T1000 (cell line): ENCODE measurements around the gene ITPKB.
"Not testable (repeated sequence)": the region's sequence is repeated elsewhere in the genome, so short reads cannot be mapped to it uniquely, and the experiment has no call there.

Source experiments
- DNase-seq: peaks from one replicate; lab custom pipeline; 2025; ENCODE audit warnings: mixed read lengths; lab: John Stamatoyannopoulos, UW

The ITPKB gene

GRCh38 chr1:226622012-226622411 lies 117.1 kb downstream of the ITPKB start:
- no peak for DNase-seq

- DNase-seq, result no peak
Measured at GRCh38 chr1:226619031-226619430, 120.1 kb downstream of the ITPKB start.

GRCh38 chr1:226618380-226618779 lies 120.7 kb downstream of the ITPKB start:
- DNase-seq, result no peak

GRCh38 chr1:226617719-226618118 lies 121.4 kb downstream of the ITPKB start:
- DNase-seq, result not testable (repeated sequence)

GRCh38 chr1:226617109-226617508 lies 122.0 kb downstream of the ITPKB start:
- no peak for DNase-seq

- DNase-seq, result no peak
Measured at GRCh38 chr1:226616636-226617035, 122.4 kb downstream of the ITPKB start.

- no peak for DNase-seq
Measured at GRCh38 chr1:226615876-226616275, 123.2 kb downstream of the ITPKB start.

- not testable (repeated sequence) for DNase-seq
Measured at GRCh38 chr1:226611980-226612379, 127.1 kb downstream of the ITPKB start.

GRCh38 chr1:226611301-226611700 lies 127.8 kb downstream of the ITPKB start:
- no peak for DNase-seq

- no peak for DNase-seq
Measured at GRCh38 chr1:226610671-226611070, 128.4 kb downstream of the ITPKB start.

GRCh38 chr1:226609836-226610455 lies 129.1 kb downstream of the ITPKB start:
- DNase-seq, result no peak

GRCh38 chr1:226608699-226609505 lies 130.2 kb downstream of the ITPKB start:
- no peak for DNase-seq

GRCh38 chr1:226607821-226608220 lies 131.3 kb downstream of the ITPKB start:
- no peak for DNase-seq

- no peak for DNase-seq
Measured at GRCh38 chr1:226607268-226607660, 131.8 kb downstream of the ITPKB start.

GRCh38 chr1:226606311-226607267 lies 132.5 kb downstream of the ITPKB start:
- no peak for DNase-seq

- DNase-seq, result no peak
Measured at GRCh38 chr1:226605318-226605950, 133.6 kb downstream of the ITPKB start.

GRCh38 chr1:226604560-226605317 lies 134.3 kb downstream of the ITPKB start:
- no peak for DNase-seq

- no peak for DNase-seq
Measured at GRCh38 chr1:226603858-226604559, 135.1 kb downstream of the ITPKB start.

- DNase-seq, result no peak
Measured at GRCh38 chr1:226603022-226603857, 135.8 kb downstream of the ITPKB start.
